ENCODE data around the gene ASB4.

Gene ASB4

DNA sequence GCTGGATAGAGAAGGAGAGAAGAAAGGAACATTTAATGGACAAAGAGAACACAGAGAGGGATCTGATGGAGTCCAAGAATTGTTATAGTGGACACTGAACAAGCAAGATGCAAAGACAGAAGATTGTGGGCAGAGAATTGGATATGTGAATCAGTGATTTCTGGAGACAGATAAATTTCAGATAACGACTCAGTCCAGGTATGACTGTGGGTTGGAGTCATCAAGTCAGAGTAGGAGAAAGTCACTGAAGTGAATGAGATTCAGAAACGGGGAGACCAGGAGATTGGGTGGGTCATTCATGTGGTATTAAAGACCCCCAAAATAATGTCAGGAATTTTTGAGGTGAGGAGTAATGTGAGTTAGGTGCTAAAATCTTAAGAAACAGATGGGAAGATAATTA, 23.0 kb downstream of the ASB4 start:
- H3K9me2 ChIP-seq (replicated peaks; ENCODE audit: insufficient read depth, low read length), result no peaks in the 10 kb centered on the region
- DNase-seq, result no peak
- no peaks in the 10 kb centered on the region for H4K20me1 ChIP-seq (ENCODE audit: insufficient read depth, low read length)
- no peak overlapping the region for H3K27ac ChIP-seq (ENCODE audit: low read length)
- H2AFZ ChIP-seq (ENCODE audit: low read length), result no peak overlapping the region
- TF ChIP-seq EZH2phosphoT487 (IDR thresholded peaks at IDR 0.05; ENCODE audit: low read length), result no peak
- no peak for TF ChIP-seq EZH2 (optimal IDR thresholded peaks at IDR 0.05; ENCODE audit: low read depth, low read length)
- TF ChIP-seq, protein P1, sequence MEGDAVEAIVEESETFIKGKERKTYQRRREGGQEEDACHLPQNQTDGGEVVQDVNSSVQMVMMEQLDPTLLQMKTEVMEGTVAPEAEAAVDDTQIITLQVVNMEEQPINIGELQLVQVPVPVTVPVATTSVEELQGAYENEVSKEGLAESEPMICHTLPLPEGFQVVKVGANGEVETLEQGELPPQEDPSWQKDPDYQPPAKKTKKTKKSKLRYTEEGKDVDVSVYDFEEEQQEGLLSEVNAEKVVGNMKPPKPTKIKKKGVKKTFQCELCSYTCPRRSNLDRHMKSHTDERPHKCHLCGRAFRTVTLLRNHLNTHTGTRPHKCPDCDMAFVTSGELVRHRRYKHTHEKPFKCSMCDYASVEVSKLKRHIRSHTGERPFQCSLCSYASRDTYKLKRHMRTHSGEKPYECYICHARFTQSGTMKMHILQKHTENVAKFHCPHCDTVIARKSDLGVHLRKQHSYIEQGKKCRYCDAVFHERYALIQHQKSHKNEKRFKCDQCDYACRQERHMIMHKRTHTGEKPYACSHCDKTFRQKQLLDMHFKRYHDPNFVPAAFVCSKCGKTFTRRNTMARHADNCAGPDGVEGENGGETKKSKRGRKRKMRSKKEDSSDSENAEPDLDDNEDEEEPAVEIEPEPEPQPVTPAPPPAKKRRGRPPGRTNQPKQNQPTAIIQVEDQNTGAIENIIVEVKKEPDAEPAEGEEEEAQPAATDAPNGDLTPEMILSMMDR (IDR thresholded peaks at IDR 0.05; ENCODE audit: low read length), result no peak
- H3K79me2 ChIP-seq (ENCODE audit: low read length), result no peaks in the 10 kb centered on the region
- H3K4me3 ChIP-seq (ENCODE audit: low read length), result no peak overlapping the region
- no peaks in the 10 kb centered on the region for H3K27me3 ChIP-seq (replicated peaks; ENCODE audit: insufficient read depth, low read length)
- no peaks in the 10 kb centered on the region for H3K4me1 ChIP-seq (ENCODE audit: low read length)
- H3K36me3 ChIP-seq (replicated peaks; ENCODE audit: insufficient read depth, low read length), result no peaks in the 10 kb centered on the region
- no peaks in the 10 kb centered on the region for H3K9me3 ChIP-seq (replicated peaks; ENCODE audit: insufficient read depth, low read length)
- H3F3A ChIP-seq (ENCODE audit: insufficient read depth, low read length), result no peaks in the 10 kb centered on the region
- H3K4me2 ChIP-seq (ENCODE audit: low read depth, low read length), result no peak overlapping the region
- H3K9ac ChIP-seq (ENCODE audit: low read length), result no peak overlapping the region

DNA sequence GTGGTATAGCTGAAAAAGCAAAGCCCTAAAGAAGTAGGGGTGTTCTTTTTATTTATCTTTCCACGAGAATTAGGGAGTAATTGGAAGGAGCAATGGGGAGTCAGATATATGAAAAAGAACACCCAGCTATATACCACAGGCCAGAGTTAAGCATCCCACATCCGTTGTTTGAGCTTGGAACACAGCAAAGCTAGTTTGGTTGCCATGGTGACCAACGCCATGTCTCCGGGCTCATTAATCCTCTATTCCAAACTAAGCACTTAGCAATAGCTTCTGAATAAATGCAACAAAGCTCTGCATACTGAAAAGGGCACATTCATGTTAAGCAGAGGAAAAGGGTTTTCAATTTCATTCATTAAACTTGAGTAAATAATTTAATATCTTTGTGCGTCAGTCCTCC, 23.5 kb downstream of the ASB4 start:
- TF ChIP-seq EZH2phosphoT487 (IDR thresholded peaks at IDR 0.05; ENCODE audit: low read length) (no peak), EZH2 (optimal IDR thresholded peaks at IDR 0.05; ENCODE audit: low read depth, low read length) (no peak)
- TF ChIP-seq, protein P1 (IDR thresholded peaks at IDR 0.05; ENCODE audit: low read length), result no peak
- H3K4me3 ChIP-seq (ENCODE audit: low read length), result no peak overlapping the region
- H3K9me2 ChIP-seq (replicated peaks; ENCODE audit: insufficient read depth, low read length), result no peaks in the 10 kb centered on the region
- no peaks in the 10 kb centered on the region for H4K20me1 ChIP-seq (ENCODE audit: insufficient read depth, low read length)
- H3K4me2 ChIP-seq (ENCODE audit: low read depth, low read length), result no peak overlapping the region
- no peaks in the 10 kb centered on the region for H3F3A ChIP-seq (ENCODE audit: insufficient read depth, low read length)
- H3K9me3 ChIP-seq (replicated peaks; ENCODE audit: insufficient read depth, low read length), result no peaks in the 10 kb centered on the region
- no peaks in the 10 kb centered on the region for H3K36me3 ChIP-seq (replicated peaks; ENCODE audit: insufficient read depth, low read length)
- H3K79me2 ChIP-seq (ENCODE audit: low read length), result no peaks in the 10 kb centered on the region
- H3K27ac ChIP-seq (ENCODE audit: low read length), result no peak overlapping the region
- no peaks in the 10 kb centered on the region for H3K4me1 ChIP-seq (ENCODE audit: low read length)
- DNase-seq, result no peak
- H3K9ac ChIP-seq (ENCODE audit: low read length), result no peak overlapping the region
- no peak overlapping the region for H2AFZ ChIP-seq (ENCODE audit: low read length)
- H3K27me3 ChIP-seq (replicated peaks; ENCODE audit: insufficient read depth, low read length), result no peaks in the 10 kb centered on the region

GRCh38 chr7:95511716-95512260, 26.0 kb downstream of the ASB4 start:
- peak overlapping the region; percentile 68 for H2AFZ ChIP-seq (ENCODE audit: low read length)
- H3K79me2 ChIP-seq (ENCODE audit: low read length), result no peaks in the 10 kb centered on the region
- H3K36me3 ChIP-seq (replicated peaks; ENCODE audit: insufficient read depth, low read length), result no peaks in the 10 kb centered on the region
- H3K9ac ChIP-seq (ENCODE audit: low read length), result no peak overlapping the region
- no peaks in the 10 kb centered on the region for H3K9me3 ChIP-seq (replicated peaks; ENCODE audit: insufficient read depth, low read length)
- no peaks in the 10 kb centered on the region for H3K9me2 ChIP-seq (replicated peaks; ENCODE audit: insufficient read depth, low read length)
- peak overlapping the region; percentile 43 for H3K4me3 ChIP-seq (ENCODE audit: low read length)
- no peaks in the 10 kb centered on the region for H4K20me1 ChIP-seq (ENCODE audit: insufficient read depth, low read length)
- TF ChIP-seq EZH2 (optimal IDR thresholded peaks at IDR 0.05; ENCODE audit: low read depth, low read length) (no peak), EZH2phosphoT487 (IDR thresholded peaks at IDR 0.05; ENCODE audit: low read length) (no peak)
- TF ChIP-seq, protein P1 (IDR thresholded peaks at IDR 0.05; ENCODE audit: low read length), result peak; percentile 92
- no peaks in the 10 kb centered on the region for H3F3A ChIP-seq (ENCODE audit: insufficient read depth, low read length)
- H3K4me2 ChIP-seq (ENCODE audit: low read depth, low read length), result peak overlapping the region; percentile 61
- H3K4me1 ChIP-seq (ENCODE audit: low read length), result no peaks in the 10 kb centered on the region
- H3K27ac ChIP-seq (ENCODE audit: low read length), result no peak overlapping the region
- DNase-seq, result peak; percentile 83
- no peaks in the 10 kb centered on the region for H3K27me3 ChIP-seq (replicated peaks; ENCODE audit: insufficient read depth, low read length)

Data from MM.1S (cell line).